ENCODE data around the gene APOL6. TPM values are rescaled to one million over a fixed set of nuclear protein-coding genes. Genes with fewer than 3 reads are reported as not detected.
A peak's percentile ranks its signal among the peaks of the same experiment; 100 is the strongest.

The APOL6 gene
- total RNA-seq, 1 donor from 2014 or later: 6.4 TPM

GRCh38 chr22:35634943-35635540 lies 13.2 kb upstream of the APOL6 start:
- intact Hi-C loops (cut with DNase I): no loop called here
- DNase-seq (ENCODE audit: low spot score in 2 of 2): no peak
- H3K27ac ChIP-seq: no peak overlapping the region
- no peaks in the 10 kb centered on the region for H3K9me3 ChIP-seq
- TF ChIP-seq CTCF (IDR thresholded peaks at IDR 0.05): no peak
- no peak overlapping the region for H3K4me3 ChIP-seq
- H3K36me3 ChIP-seq: no peaks in the 10 kb centered on the region
- H3K27me3 ChIP-seq: no peaks in the 10 kb centered on the region
- H3K4me1 ChIP-seq: peaks cover 10 to 11% of the 10 kb centered on the region in 2 donors

GRCh38 chr22:35637254-35637653 lies 11.0 kb upstream of the APOL6 start:
- intact Hi-C loops (cut with DNase I): no loop called here
- TF ChIP-seq CTCF (IDR thresholded peaks at IDR 0.05): no peak
- Histone ChIP-seq H3K27ac (peak overlapping the region; percentile 77 to 89), H3K4me1 (peaks cover 10 to 11% of the 10 kb centered on the region in 2 donors), H3K27me3 (no peaks in the 10 kb centered on the region), H3K9me3 (no peaks in the 10 kb centered on the region), H3K36me3 (no peaks in the 10 kb centered on the region), H3K4me3 (no peak overlapping the region)
- DNase-seq (ENCODE audit: low spot score in 2 of 2): no peak

GRCh38 chr22:35638001-35638400 lies 10.2 kb upstream of the APOL6 start:
- H3K27me3 ChIP-seq: no peaks in the 10 kb centered on the region
- H3K27ac ChIP-seq: peak overlapping the region; percentile 77 to 89
- no peaks in the 10 kb centered on the region for H3K36me3 ChIP-seq
- no peak for DNase-seq (ENCODE audit: low spot score in 2 of 2)
- H3K4me3 ChIP-seq: no peak overlapping the region
- no peak for TF ChIP-seq CTCF (IDR thresholded peaks at IDR 0.05)
- intact Hi-C loops (cut with DNase I): no loop called here
- no peaks in the 10 kb centered on the region for H3K9me3 ChIP-seq
- H3K4me1 ChIP-seq: peaks cover 10 to 11% of the 10 kb centered on the region in 2 donors

GRCh38 chr22:35638410-35638809 lies 9.8 kb upstream of the APOL6 start:
- no peak overlapping the region for H3K4me3 ChIP-seq
- intact Hi-C loops (cut with DNase I): no loop called here
- H3K4me1 ChIP-seq: peaks cover 10 to 11% of the 10 kb centered on the region in 2 donors
- no peaks in the 10 kb centered on the region for H3K27me3 ChIP-seq
- no peak for TF ChIP-seq CTCF (IDR thresholded peaks at IDR 0.05)
- H3K27ac ChIP-seq: peak overlapping the region; percentile 77 to 89
- H3K9me3 ChIP-seq: no peaks in the 10 kb centered on the region
- no peaks in the 10 kb centered on the region for H3K36me3 ChIP-seq
- DNase-seq (ENCODE audit: low spot score in 2 of 2): peak in 1 of 2 donors; percentile 92

- Histone ChIP-seq H3K4me1 (peaks cover 10 to 11% of the 10 kb centered on the region in 2 donors), H3K4me3 (no peak overlapping the region), H3K36me3 (no peaks in the 10 kb centered on the region), H3K9me3 (no peaks in the 10 kb centered on the region), H3K27me3 (no peaks in the 10 kb centered on the region), H3K27ac (no peak overlapping the region)
- peak in 1 of 2 donors; percentile 48 for DNase-seq (ENCODE audit: low spot score in 2 of 2)
- intact Hi-C loops (cut with DNase I): no loop called here
- no peak for TF ChIP-seq CTCF (IDR thresholded peaks at IDR 0.05)
Observed at GRCh38 chr22:35641494-35642120, 6.6 kb upstream of the APOL6 start.

All from ascending aorta (tissue), 2 donors.